Activated naive CD8-positive, alpha-beta T cell treated with anti-CD3 and anti-CD28 coated beads, Interleukin-2, amount 10 ng/mL, durations not matched to agents 7 days and 5 days (primary cell): ENCODE results near the gene DAZAP2. TPM values are rescaled to one million over a fixed set of nuclear protein-coding genes. Genes with fewer than 3 reads are reported as not detected.
"Not testable (repeated sequence)": the region's sequence is repeated elsewhere in the genome, so short reads cannot be mapped to it uniquely, and the experiment has no call there.

Source experiments
- ATAC-seq: fragments of 150-1000 bp; cut with Tn5 transposase; one replicate; pipeline ENCODE4 v1.10.0; 2021; ENCODE audit warnings: low read depth, moderate library complexity
- POLR2A ChIA-PET: fragments of 350-600 bp; sonication (Branson Sonifier 250); formaldehyde crosslinking; loops from one replicate; lab custom pipeline; 2021; ENCODE audit warnings: antibody characterized with exemption; lab: Charles Lee
- DNase-seq: peaks from one replicate; pipeline ENCODE4 v3.0.0; 2021
- H3K27ac Mint-ChIP-seq: one replicate; pipeline ENCODE4 v1.8.0; 2022; ENCODE audit warnings: mild to moderate bottlenecking, mixed read lengths
- H3K27me3 Mint-ChIP-seq: one replicate; pipeline ENCODE4 v1.8.0; 2022; ENCODE audit warnings: mild to moderate bottlenecking, moderate library complexity, mixed read lengths
- H3K36me3 Mint-ChIP-seq: one replicate; pipeline ENCODE4 v1.8.0; 2021; ENCODE audit warnings: mild to moderate bottlenecking, mixed read lengths
- H3K4me1 Mint-ChIP-seq: one replicate; pipeline ENCODE4 v1.8.0; 2021; ENCODE audit warnings: mixed read lengths
- H3K4me3 Mint-ChIP-seq: one replicate; pipeline ENCODE4 v1.8.0; 2022; ENCODE audit warnings: mild to moderate bottlenecking, moderate library complexity, mixed read lengths
- H3K9me3 Mint-ChIP-seq: one replicate; pipeline ENCODE4 v1.8.0; 2021; ENCODE audit warnings: mixed read lengths
- total RNA-seq, 2 experiments: library from RNA; stranded (reverse); gene quantifications; one replicate each; pipeline ENCODE4 v1.2.3, GENCODE V29; 2021

DAZAP2 gene
- total RNA-seq, 2 experiments from 2014 or later: 237 to 249 TPM

DNA sequence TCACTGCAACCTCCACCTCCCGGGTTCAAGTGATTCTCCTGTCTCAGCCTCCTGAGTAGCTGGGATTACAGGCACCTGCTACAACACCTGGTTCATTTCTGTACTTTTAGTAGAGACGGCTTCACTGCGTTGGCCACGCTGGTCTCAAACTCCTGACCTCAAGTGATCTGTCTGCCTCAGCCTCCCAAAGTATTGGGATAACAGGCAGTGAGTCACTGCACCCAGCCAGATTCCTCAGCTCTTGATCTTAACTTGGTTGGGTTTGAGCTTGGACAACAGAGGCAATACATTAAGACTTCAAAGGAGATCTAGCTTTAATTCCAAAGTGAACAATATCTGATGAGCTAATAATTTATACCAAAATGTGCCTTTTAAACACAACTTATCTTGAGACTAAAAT is 5.6 kb downstream of the DAZAP2 start:
- H3K9me3 Mint-ChIP-seq: no peaks in the 10 kb centered on the region

DNA sequence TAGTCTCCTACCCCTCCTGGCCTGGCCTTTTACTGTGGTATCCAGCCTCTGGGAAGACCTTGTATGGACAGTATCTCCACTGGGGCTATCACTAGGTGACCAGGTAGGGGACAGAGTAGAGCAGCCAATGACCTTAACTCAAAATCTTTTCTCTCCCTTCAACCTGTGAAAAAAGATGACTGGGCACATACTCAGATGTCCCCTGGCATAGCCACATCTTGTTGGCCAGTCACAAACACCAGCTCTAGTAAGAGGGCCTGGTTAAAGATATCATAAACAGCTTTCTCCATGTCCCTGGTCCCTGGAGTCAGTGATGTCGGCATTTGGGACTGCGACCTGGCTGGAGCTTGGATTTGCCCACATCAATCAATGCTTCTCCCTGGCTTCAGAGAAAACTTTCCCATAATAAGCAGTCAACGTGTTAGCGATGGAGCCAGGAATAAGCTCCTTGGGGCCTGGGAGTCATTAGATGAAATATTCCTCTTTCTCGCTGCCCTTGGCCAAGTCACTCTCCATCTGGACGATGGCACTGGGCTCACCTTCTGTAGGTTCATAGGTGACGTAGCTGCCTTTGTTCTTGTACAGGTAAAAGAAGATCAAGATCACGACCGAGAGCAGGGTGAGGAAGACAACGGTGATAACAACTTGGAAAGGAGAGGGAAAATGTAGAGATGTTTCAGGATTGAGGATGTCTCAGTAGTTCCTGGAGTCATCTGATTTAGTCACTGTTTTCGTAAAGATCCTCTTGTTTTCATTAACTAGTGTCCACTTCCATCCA is 7.0 kb downstream of the DAZAP2 start:
- Mint-ChIP-seq H3K27ac (peak overlapping the region; percentile 84), H3K4me3 (peak overlapping the region; percentile 65), H3K9me3 (no peaks in the 10 kb centered on the region), H3K36me3 (peaks cover 19% of the 10 kb centered on the region), H3K4me1 (peaks cover 43% of the 10 kb centered on the region), H3K27me3 (no peaks in the 10 kb centered on the region)
- no peak for DNase-seq
- POLR2A ChIA-PET: interaction anchor here (0.6 to 0.9 kb wide), 2 partner anchors 95 to 576 kb away, joined by 3 to 4 read pairs; no protein-coding TSS in a partner anchor
- ATAC-seq: no peak

More for the DNA sequence above, 5.6 kb downstream of the DAZAP2 start:
- no peak for DNase-seq
- H3K27ac Mint-ChIP-seq: peak overlapping the region; percentile 33
- no peak for ATAC-seq
- peaks cover 53% of the 10 kb centered on the region for H3K4me1 Mint-ChIP-seq
- no peak overlapping the region for H3K4me3 Mint-ChIP-seq
- POLR2A ChIA-PET: interaction anchor here (0.7 to 1.7 kb wide), 4 partner anchors 11 to 733 kb away, joined by 3 to 5 read pairs (median 4); partner anchors contain the start of gene SMAGP
- peaks cover 26% of the 10 kb centered on the region for H3K36me3 Mint-ChIP-seq
- H3K27me3 Mint-ChIP-seq: no peaks in the 10 kb centered on the region

- Mint-ChIP-seq H3K9me3 (no peaks in the 10 kb centered on the region), H3K4me1 (peaks cover 38% of the 10 kb centered on the region), H3K27me3 (no peaks in the 10 kb centered on the region), H3K36me3 (peaks cover 17% of the 10 kb centered on the region), H3K27ac (peak overlapping the region; percentile 84), H3K4me3 (peak overlapping the region; percentile 65)
- POLR2A ChIA-PET: interaction anchor here (0.6 to 0.9 kb wide), 2 partner anchors 94 to 577 kb away, joined by 3 to 4 read pairs; no protein-coding TSS in a partner anchor
- DNase-seq (no peak), ATAC-seq (peak; percentile 85)
Measured at GRCh38 chr12:51246254-51246853, 7.7 kb downstream of the DAZAP2 start.

GRCh38 chr12:51247523-51248206 is 9.0 kb downstream of the DAZAP2 start:
- Mint-ChIP-seq H3K4me1 (peaks cover 33% of the 10 kb centered on the region), H3K27me3 (no peaks in the 10 kb centered on the region), H3K36me3 (peaks cover 12% of the 10 kb centered on the region), H3K27ac (peak overlapping the region; percentile 68), H3K9me3 (no peaks in the 10 kb centered on the region), H3K4me3 (peak overlapping the region; percentile 53)
- no peak for ATAC-seq
- POLR2A ChIA-PET: no interaction called here
- DNase-seq: no peak

DNA sequence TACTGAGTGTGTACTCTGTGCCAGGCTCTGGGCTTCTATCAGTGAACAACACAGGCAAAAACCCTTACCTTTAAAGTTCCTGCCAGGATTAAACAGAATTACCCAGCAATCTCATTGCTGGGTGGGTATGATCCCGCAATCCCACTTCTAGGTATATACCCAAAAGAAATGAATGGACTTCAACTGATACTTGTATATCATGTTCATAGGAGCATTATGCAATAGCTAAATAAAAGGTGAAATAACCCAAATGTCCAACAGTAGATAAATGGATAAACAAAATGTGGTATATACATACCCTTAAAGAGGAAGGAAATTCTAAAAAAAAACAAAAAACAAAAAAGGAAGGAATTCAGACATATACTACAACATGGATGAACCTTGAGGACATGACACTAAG is 14.7 kb downstream of the DAZAP2 start:
- POLR2A ChIA-PET: interaction anchor here (1.5 to 2.7 kb wide), 2 partner anchors 14 to 15 kb away, joined by 3 to 8 read pairs; partner anchors contain the start of gene DAZAP2
- no peak overlapping the region for H3K27ac Mint-ChIP-seq
- ATAC-seq (no peak), DNase-seq (no peak)
- peaks cover 1% of the 10 kb centered on the region for H3K36me3 Mint-ChIP-seq
- H3K9me3 Mint-ChIP-seq: no peaks in the 10 kb centered on the region
- no peak overlapping the region for H3K4me3 Mint-ChIP-seq
- peaks cover 5% of the 10 kb centered on the region for H3K4me1 Mint-ChIP-seq
- no peaks in the 10 kb centered on the region for H3K27me3 Mint-ChIP-seq

GRCh38 chr12:51254536-51254935 is 15.9 kb downstream of the DAZAP2 start:
- POLR2A ChIA-PET: interaction anchor here (1.5 to 1.7 kb wide), 2 partner anchors 11 to 16 kb away, joined by 3 to 4 read pairs; partner anchors contain the start of gene DAZAP2
- ATAC-seq: no peak
- H3K9me3 Mint-ChIP-seq: no peaks in the 10 kb centered on the region
- no peak for DNase-seq
- H3K36me3 Mint-ChIP-seq: peaks cover 1% of the 10 kb centered on the region
- H3K4me3 Mint-ChIP-seq: no peak overlapping the region
- H3K4me1 Mint-ChIP-seq: peaks cover 4% of the 10 kb centered on the region
- H3K27ac Mint-ChIP-seq: peak overlapping the region; percentile 55
- no peaks in the 10 kb centered on the region for H3K27me3 Mint-ChIP-seq

GRCh38 chr12:51259600-51259999 is 21.0 kb downstream of the DAZAP2 start:
- H3K36me3 Mint-ChIP-seq, H3K4me1 Mint-ChIP-seq, H3K9me3 Mint-ChIP-seq, H3K27ac Mint-ChIP-seq, ATAC-seq, POLR2A ChIA-PET, H3K27me3 Mint-ChIP-seq, H3K4me3 Mint-ChIP-seq, DNase-seq: not testable (repeated sequence)

- Mint-ChIP-seq H3K4me1 (peaks cover 16% of the 10 kb centered on the region), H3K4me3 (no peak overlapping the region), H3K27me3 (no peaks in the 10 kb centered on the region), H3K27ac (no peak overlapping the region), H3K9me3 (no peaks in the 10 kb centered on the region), H3K36me3 (peaks cover 9% of the 10 kb centered on the region)
- DNase-seq (no peak), ATAC-seq (no peak)
- POLR2A ChIA-PET: interaction anchor here (0.6 to 1.2 kb wide), 4 partner anchors 14 to 197 kb away, joined by 3 to 6 read pairs (median 4); no protein-coding TSS in a partner anchor
Measured at GRCh38 chr12:51262758-51263177, 24.1 kb downstream of the DAZAP2 start.

- no peak overlapping the region for H3K27ac Mint-ChIP-seq
- ATAC-seq (no peak), DNase-seq (no peak)
- no peaks in the 10 kb centered on the region for H3K27me3 Mint-ChIP-seq
- H3K36me3 Mint-ChIP-seq: peaks cover 9% of the 10 kb centered on the region
- H3K4me1 Mint-ChIP-seq: peaks cover 17% of the 10 kb centered on the region
- POLR2A ChIA-PET: interaction anchor here (0.6 to 1.2 kb wide), 3 partner anchors 14 to 197 kb away, joined by 3 to 4 read pairs (median 3); no protein-coding TSS in a partner anchor
- no peaks in the 10 kb centered on the region for H3K9me3 Mint-ChIP-seq
- no peak overlapping the region for H3K4me3 Mint-ChIP-seq
Measured at GRCh38 chr12:51263341-51263740, 24.7 kb downstream of the DAZAP2 start.

DNA sequence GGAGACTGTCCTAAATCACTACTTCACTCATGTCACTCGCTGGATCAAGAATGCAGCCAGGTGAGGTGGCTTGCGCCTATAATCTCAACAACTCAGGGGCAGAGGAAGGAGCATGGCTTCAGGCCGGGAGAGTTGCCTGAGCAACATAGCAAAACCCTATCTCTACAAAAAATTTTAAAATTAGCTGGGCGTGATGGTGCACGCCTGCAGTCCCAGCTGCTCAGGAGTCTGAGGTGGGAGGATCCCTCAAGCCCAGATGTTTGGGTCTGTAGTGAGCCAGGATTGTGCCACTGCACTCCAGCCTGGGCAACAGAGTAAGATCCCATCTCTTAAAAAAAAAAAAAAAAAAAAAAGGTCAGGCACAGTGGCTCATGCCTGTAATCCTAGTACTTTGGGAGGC is 25.7 kb downstream of the DAZAP2 start:
- POLR2A ChIA-PET: interaction anchor here (1.2 kb wide), 1 partner anchor 24 kb away, joined by 3 read pairs; no protein-coding TSS in a partner anchor

GRCh38 chr12:51265024-51265423 is 26.4 kb downstream of the DAZAP2 start:
- Mint-ChIP-seq H3K4me1 (peaks cover 24% of the 10 kb centered on the region), H3K27ac (peak overlapping the region; percentile 30), H3K27me3 (peaks cover 6% of the 10 kb centered on the region), H3K9me3 (no peaks in the 10 kb centered on the region), H3K4me3 (peak overlapping the region; percentile 2), H3K36me3 (peaks cover 12% of the 10 kb centered on the region)
- no peak for DNase-seq
- ATAC-seq: peak; percentile 61
- POLR2A ChIA-PET: no interaction called here

More for the DNA sequence above, 25.7 kb downstream of the DAZAP2 start:
- Mint-ChIP-seq H3K27me3 (peaks cover 4% of the 10 kb centered on the region), H3K4me3 (no peak overlapping the region), H3K9me3 (no peaks in the 10 kb centered on the region), H3K36me3 (peaks cover 12% of the 10 kb centered on the region), H3K4me1 (peaks cover 22% of the 10 kb centered on the region), H3K27ac (no peak overlapping the region)
- ATAC-seq: no peak
- DNase-seq: no peak

- POLR2A ChIA-PET: interaction anchor here (1.1 to 2.0 kb wide), 3 partner anchors 49 to 72 kb away, joined by 3 to 16 read pairs (median 4); no protein-coding TSS in a partner anchor
- Mint-ChIP-seq H3K27ac (peak overlapping the region; percentile 68), H3K9me3 (no peaks in the 10 kb centered on the region)
Measured at GRCh38 chr12:51269174-51270066, 30.8 kb downstream of the DAZAP2 start.

More at GRCh38 chr12:51269174-51270066, 30.8 kb downstream of the DAZAP2 start:
- DNase-seq (peak; percentile 63), ATAC-seq (peak; percentile 49)
- Mint-ChIP-seq H3K36me3 (peaks cover 11% of the 10 kb centered on the region), H3K4me3 (peak overlapping the region; percentile 79), H3K27me3 (peaks cover 24% of the 10 kb centered on the region), H3K4me1 (peaks cover 29% of the 10 kb centered on the region)
